ENCODE results near the gene ADH5.
"Not testable (repeated sequence)": the region's sequence is repeated elsewhere in the genome, so short reads cannot be mapped to it uniquely, and the experiment has no call there.

The ADH5 gene

DNA sequence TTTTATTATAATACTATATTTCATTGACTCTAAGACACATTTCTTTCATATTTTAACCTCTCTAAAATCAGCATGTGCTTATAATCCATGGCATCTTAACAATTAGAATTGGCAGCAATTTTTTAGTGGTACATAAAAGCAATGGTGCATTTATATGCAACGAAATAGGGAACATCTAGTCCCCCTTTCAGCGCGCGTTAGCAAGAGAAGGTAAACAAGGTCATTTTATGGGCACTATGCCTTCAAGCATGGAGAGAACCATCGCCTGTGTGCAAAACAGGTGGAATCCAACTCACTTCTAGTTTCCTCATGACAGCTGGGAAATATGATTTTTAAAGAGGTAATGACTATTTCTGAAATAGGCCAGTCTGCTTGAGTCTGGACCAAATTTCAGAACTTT, 6.4 kb downstream of the ADH5 start:
- no peak for DNase-seq

DNA sequence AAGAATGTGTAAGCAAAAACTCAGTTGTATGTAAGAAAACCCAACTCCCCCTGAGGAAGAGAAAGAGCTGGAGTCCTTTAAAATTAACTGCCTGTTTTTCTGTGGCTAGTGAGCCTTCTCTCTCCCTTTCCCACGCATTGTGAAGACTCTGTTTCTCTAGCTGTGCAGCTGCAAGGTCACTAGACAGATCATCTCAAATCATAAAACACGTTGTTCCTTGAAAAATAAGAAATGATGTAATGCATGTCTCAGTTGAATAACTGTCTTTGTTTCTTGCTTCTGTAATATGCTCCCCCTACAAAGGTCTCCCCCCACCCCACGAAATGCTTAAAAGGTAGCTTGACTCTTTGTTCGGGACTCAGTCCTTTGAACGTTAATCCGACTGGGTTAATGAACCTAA, 7.7 kb downstream of the ADH5 start:
- not testable (repeated sequence) for DNase-seq

DNA sequence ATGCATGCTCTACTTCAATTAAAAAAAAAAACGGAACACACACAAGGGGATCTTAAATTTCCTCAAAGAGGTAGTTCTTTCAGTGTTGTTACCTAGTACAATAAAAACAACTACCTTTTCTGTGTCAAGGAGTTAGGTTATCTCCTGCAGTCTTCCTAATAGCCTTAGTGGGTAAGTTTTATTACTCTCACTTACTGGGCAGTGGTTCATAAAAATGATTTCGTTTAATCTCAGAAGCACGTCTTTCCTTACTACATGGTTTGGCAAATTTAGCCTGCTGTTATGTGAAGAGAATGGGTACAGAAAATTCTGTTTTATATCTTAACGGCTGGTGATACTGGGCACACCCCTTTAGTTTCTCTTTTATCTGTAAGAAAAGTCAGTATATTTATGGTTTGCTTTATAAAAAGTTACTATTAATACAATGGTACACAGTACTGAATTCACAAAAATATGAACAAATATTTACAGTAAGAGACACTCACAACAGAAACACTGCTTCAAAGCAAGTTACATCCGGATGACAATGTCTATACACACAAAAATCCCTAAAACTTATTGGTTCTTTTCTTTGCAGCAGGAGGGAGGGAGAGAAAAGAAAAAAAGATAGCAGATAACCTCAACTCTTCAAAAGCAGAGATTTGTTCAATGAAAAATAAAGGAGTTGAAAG, 8.8 kb downstream of the ADH5 start:
- DNase-seq = no peak

DNA sequence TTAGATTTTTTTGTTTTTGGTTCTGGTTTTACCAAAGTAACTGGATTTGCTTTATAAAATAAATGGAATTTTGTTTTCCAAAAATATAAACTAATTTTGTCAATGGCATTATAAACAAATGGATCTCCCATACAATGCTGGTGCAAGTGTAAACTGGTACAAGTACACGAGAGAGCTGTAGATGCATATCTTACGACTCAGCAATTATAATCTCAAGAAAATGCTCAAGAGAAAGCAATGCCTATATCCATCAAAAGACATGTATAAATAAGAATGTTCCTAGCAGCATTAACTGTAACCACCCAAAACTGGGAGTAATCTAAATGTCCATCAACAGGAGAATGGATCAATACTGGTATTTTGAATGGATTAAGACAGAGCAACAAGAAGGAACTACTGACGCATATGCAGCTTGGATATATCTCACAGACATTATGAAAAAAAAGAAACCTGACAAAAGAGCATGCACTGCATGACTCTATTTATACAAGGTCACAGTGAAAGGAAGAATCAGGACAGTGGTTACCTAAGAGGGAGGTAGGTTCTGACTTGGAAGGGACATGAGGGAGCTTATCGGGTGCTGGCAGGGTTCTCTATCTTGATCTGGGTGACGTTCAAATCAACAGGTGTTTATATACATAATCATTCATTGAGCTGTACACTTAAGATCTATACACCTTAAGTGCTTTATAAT, 9.5 kb downstream of the ADH5 start:
- DNase-seq = no peak

DNA sequence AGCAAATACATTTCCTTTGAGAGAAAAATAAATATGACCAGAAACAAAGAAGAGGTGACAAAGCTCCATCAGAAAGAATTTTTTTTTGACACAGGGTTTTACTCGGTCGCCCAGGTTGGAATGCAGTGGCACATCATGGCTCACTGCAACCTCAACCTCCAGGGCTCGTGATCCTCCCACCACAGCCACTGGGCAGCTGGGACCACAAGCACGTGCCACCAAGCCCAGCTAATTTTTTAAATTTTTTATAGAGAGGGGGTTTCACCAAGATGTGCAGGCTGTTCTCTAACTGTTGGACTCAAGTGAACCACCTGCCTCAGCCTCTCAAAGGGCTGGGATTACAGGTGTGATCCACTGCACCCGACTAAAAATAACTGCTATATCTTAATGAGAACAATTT, 10.3 kb downstream of the ADH5 start:
- DNase-seq = no peak

DNA sequence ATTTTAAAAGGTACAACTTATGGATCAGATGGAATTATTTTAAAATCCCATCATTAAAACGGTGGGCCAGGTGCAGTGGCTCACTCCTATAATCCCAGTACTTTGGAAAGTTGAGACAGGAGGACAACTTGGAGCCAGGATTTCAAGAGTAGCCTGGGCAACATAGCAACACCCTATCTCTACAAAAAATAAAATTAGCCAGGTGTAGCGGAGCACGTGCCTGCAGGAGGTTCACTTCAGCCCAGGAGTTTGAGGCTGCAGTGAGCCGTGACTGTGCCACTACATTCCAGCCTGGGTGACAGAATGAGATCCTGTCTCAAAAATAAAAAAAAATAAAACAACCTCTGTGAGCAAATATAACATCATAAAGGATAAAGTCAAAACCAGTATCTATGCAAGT, 11.4 kb downstream of the ADH5 start:
- no peak for DNase-seq

DNA sequence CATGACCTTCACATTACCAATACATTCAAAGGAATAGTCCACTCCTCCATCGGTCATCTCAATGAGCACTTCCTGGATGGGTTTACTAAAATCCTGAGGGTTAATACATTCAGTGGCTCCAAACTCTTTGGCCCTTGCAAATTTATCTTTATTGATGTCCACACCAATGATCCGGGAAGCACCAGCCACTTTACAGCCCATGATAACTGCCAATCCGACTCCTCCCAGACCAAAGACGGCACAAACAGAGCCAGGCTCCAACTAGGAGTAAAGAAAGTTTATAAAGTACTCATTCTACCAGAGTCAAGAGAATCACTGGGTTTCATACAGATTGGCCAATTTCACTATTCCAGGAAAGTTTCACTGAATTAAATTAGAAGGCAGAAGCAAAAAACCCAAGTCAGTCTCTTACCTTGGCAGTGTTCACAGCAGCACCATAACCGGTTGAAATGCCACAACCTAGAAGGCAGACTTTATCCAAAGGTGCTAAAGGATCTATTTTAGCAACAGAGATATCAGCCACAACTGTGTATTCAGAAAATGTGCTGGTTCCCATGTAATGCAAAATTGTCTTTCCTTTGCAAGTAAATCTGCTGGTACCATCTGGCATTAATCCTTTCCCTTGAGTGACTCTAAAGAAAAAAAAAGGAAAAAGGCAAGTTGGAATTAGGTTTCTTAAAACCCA, 12.2 kb downstream of the ADH5 start:
- DNase-seq = no peak

DNA sequence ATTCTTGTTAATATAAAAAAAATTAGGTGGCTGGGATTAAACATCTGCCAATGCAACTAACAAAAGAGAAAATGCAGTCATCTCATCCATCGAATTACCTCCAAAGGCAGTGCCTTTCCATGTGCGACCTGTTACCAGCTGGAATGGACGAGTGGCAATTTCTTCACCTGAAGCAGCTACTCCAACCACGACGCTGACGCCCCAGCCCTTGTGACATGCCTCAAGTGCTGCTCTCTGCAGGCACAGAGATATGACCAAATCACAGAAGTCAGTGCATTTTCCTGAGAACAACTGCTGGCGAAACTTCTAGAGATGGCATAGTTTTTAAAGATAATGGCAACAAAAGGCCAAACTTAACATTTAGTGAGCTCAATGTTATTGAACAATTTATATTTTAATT, 13.8 kb downstream of the ADH5 start:
- DNase-seq = no peak

DNA sequence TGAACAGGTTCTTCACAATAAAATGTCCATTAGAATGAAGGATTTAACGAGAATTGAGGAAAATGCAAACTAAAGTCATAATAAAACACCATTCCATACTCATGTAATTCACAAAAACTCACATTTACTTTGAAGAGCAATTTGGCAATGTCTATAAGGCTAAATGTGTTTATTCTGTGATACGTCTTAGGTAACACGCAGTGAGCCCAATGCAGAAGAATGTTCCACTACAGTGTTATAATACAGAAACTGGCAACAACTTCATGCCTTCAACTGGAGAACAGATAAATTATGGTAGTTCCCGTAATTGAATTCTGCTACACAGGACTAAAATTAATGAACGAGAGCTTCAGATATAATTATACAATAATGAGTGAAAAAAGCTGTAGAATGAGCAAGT, 17.4 kb downstream of the ADH5 start:
- no peak for DNase-seq

DNA sequence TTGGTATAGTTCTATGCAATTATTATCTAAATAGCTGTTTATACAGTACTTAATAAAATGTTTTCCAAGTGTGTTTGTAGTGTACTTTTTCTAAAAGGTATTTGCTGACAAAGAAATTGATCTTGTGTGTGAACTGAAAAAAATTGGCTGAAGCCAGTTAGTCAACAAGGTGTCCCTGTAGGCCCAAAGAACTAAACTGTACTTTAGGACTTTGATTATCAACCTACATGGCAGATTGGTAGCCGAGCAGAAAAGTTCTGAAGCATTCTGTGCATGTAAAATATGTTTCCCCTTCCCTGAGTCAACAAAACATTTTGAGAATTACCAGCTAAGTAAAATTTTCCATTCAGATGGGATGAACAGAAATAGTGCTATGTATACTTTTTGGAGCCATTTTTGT, 21.0 kb downstream of the ADH5 start:
- DNase-seq = no peak

DNA sequence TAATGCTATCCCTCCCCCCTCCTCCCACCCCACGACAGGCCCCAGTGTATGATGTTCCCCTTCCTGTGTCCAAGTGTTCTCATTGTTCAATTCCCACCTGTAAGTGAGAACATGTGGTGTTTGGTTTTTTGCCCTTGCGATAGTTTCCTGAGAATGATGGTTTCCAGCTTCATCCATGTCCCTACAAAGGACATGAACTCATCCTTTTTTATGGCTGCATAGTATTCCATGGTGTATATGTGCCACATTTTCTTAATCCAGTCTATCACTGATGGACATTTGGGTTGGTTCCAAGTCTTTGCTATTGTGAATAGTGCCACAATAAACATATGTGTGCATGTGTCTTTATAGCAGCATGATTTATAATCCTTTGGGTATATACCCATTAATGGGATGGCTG, 23.1 kb downstream of the ADH5 start:
- DNase-seq = not testable (repeated sequence)

DNA sequence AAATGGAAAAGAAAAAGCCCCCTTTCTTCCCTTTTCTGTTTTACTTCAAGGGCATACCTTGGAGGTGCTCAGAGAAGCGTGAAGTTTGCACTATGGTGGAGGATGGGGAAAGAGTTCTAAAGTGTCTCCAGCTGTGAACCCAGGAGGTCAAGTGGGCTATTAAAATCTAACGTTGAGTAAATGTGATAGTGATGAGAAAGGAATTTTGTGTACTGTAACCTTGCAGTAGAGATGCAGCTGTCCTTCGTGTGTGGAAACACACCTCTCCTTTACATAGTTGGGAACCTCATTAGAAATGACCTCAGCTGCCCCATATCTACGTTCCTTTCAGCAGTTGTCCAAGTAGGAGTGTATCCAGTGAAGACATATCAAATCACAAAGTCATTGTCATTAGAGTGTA, 26.5 kb downstream of the ADH5 start:
- peak; percentile 43 for DNase-seq

DNA sequence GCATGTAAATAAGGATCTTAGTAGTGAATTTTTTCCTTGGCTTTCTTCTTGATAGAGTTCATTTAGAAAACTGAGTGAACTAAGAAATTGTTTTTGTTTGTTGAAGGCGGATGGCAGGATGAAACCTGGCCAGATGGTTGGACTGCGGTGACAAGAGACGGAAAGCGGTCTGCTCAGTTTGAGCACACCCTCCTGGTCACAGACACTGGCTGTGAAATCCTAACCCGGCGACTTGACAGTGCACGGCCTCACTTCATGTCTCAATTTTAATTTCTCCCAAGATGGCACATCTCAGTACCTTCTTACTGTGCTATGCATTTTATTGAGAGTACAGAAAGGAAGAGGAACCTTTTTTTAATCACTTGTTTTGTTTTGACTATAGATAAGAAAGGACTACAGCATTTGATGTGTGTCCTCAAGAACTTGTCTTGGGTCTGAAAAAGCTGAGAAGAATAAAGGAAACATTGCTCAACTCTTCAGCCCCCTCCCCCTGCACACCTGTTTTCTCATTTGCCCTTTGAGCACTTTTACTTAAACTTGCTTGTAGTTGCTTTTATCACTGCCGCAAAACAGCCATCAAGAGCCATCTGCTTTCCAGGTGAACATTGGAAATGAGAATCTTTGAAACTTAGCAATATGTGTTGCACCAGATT, 27.4 kb downstream of the ADH5 start:
- no peak for DNase-seq

DNA sequence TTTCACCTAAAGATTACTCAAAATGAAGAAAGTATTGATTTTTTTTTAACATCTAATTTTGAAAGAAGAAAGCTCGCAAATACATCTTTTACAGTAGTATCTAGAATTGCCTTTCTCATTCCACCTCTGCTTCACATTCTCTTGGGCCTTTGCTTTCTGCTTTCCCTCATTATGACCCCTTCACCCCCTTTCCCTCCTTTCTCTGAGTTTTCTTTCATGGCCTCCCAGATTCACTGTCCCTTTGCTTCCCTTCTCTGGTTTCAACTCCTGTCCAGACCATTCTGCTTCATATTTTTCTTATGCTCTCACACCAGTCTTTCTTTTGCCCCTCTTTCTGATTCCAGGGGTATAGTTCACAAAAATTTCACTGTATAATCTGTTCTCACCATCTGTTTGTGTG, 29.0 kb downstream of the ADH5 start:
- no peak for DNase-seq

DNA sequence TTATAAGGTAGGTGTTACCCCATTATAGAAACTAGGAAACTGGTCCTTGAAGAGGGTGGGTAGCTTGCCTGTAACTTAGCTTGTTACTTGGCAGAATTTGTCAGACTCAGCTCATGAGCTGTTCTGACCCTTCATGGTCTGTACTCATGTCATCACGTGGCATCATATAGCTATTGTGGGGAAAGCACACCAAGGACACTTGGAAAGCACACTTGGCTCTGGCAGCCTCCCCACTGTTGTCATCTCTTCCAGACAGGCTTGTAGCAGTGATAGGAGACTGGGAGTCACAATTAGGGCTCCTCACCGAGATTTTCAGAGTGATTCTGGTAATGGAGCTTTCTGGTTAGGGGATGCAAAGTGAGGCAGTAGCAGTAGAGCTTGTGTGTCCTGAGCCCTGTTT, 30.4 kb downstream of the ADH5 start:
- DNase-seq = no peak

DNA sequence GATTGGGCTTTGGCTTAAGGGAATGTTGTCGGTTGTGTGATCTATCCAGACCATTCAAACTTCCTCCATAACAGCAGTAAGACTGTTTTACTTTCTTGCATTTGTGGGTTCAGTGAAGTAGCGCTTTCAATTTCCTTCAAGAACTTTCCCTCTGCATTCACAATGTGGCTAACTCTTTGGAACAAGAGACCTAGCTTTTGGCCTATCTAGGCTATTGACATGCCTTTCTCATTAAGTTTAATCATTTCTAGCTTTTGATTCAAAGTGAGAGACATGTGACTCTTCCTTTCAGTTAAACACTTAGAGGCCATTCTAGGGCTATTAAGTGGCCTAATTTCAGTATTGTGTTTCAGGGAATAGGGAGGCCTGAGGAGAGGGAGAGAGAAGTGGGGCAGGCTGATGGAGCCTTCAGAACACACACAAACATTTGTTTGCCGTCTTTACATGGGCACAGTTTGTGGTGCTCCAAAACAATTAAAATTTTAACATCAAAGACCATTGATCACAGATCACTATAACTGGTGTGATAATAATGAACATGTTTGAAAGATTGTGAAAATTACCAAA, 34.1 kb downstream of the ADH5 start:
- no peak for DNase-seq

DNA sequence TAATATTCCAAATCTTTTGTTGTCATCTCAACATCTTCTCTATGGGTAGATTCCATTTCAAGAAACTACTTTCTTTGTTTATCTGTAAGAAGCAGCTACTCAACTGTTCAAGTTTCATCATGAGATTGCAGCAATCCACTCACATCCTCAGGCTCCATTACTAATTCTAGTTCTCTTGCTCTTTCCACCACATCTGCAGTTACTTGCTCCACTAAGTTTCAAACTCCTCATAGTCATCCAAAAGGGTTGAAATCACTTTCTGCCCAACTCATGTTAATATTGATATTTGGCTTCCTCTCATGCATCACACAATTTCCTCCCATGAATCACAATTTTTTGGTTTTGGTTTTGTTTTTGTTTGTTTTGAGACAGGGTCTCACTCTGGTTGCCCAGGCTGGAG, 35.7 kb downstream of the ADH5 start:
- DNase-seq = no peak

DNA sequence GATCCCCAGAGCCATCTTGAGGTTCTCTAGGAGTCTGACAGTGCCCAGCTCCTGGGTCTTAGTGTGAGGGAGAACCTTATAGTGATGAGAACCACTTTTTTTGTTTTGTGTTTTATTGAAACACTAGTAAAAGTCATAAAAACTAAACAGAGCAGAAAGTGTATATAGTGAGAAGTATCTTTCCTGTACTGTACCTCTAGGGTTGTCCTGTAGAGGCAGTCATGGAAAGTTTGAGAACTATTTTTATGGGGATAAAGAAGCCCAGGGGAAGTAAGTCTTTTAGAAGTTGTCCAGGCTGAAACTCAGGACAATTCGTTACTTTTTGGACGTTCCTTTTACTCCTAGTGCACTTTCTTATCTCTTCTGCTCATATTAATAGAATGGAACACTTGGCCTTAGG, 40.9 kb downstream of the ADH5 start:
- no peak for DNase-seq

DNA sequence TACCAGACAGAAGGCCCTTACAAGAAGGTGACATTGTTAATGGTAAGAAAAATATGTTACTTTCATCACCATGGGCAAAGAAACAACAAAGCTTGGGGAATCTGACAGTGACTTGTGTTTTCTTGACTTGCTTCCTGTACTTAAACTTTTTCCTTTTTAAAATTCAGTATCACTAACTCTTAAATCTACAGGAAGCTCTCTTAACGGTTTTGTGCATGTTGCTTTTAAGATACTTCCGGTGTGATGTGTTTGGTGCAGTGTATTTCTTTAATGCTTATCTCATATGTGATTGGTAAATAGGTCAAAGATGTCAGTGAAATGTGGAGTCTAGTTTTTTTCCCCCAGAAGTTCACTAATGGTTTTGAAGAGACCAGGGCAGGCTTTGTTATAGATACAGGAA, 45.2 kb downstream of the ADH5 start:
- no peak for DNase-seq

DNA sequence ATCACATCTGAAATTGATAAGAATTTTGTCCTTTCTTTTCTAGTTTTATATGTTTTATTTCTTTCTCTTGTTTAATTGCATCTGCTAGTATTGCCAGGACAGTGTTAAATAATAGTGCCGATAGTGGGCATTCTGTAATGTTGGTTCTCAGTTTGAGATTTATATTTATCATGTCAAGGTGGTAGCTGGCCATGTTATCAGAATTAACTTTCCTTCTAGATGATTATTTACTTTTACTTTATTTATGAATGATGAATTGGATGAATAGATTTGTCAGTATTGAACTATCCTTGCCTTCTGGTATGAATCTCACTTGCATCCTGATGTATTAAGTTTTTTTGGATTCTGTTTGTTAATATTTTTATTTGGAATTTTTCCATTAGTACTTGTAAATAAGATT, 50.4 kb downstream of the ADH5 start:
- no peak for DNase-seq

DNA sequence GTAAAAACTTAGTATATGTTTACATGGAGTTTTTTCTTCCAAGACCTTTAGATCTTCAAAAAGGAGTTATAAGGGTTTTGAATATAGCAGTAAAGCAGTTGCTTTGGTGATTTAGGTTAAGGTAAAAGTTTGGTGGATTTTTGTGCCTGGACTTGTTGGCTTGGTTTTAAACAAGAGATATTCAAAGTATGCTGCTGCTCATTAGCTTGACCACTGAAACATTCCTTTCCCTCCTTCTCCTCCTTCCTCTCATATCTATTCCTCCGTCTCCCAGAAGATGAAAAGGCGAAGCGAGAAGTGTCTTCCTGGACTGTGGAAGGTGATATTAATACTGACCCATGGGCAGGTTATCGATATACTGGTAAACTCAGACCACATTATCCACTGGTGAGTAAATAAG, 54.6 kb downstream of the ADH5 start:
- DNase-seq = peak; percentile 17

DNA sequence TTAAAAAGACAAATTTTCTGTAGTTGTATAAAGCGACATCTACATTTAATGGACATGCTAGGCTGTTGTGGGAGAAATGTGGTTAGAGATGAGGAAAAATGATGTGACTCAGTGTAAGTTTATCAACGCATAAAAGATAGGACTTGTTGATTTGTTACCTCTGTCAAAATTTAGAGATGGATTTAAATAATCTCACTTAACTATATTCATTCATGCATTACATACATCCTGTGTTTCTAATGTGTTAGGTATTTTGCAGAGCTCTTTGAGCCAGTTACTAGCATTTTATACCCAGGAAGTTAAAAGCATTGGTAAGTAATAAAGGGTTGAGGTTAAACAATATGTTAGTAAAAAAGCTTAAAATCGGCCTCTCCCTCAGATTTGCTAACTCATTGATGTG, 58.7 kb downstream of the ADH5 start:
- peak; percentile 31 for DNase-seq

DNA sequence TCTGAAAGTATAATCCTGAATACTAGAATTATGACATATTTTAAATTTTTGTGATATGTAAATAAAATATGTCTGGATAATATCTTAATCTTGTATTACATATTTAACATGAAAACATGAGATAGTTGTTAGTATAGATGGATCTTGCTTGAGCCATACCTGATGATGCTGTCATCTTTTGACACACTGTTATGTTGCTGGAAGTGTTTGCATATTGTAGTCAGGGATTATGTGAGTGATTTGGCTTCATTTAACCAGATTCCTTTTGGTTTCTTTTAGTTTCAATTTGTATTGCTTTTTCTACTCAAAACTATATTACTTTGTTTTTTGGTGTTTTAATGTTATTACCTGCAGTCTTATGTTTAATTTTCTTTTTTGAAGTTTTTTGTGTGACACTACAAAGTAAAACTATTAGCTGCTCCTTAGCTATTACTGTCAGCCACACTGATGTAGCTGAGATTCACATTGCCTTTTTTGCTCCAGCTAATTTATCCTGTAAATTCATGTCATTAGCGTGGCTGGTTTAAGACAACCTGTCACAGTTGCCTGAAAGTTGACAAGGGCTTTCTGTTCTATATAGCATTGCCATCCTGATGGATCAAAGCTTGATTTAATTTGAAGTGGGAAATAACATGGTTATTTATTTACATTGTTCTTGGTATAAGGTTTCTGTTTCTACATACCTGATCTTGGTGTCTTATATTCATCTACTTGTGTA, 59.4 kb downstream of the ADH5 start:
- DNase-seq = peak; percentile 2
